RWPE2 (cell line): ENCODE measurements around the gene RHBDF2.
"Not testable (repeated sequence)": the region's sequence is repeated elsewhere in the genome, so short reads cannot be mapped to it uniquely, and the experiment has no call there.

Experiments used
- ATAC-seq: fragments of 200-7000 bp; cut with Tn5 transposase; 3 replicates; pipeline ENCODE4 v1.9.1; 2021; ENCODE audit warnings: low read depth
- DNase-seq: peaks from one replicate; pipeline ENCODE4 v3.0.0-alpha.2; 2020; ENCODE audit warnings: low spot score
- H3K27ac ChIP-seq: fragments of 450-650 bp; 2 replicates; pipeline ENCODE4 v1.5.1; 2017; ENCODE audit warnings: mild to moderate bottlenecking; ENCODE audit not compliant: poor library complexity, severe bottlenecking
- H3K27me3 ChIP-seq: fragments of 250-450 bp; sonication (Bioruptor Pico); 2 replicates; pipeline ENCODE4 v1.5.1; 2021; ENCODE audit warnings: mild to moderate bottlenecking, moderate library complexity; ENCODE audit not compliant: insufficient read depth, poor library complexity, severe bottlenecking
- H3K36me3 ChIP-seq: fragments of 250-450 bp; sonication (Bioruptor Pico); 2 replicates; pipeline ENCODE4 v1.5.1; 2020; ENCODE audit warnings: low read depth, mild to moderate bottlenecking, moderate library complexity
- H3K4me1 ChIP-seq: fragments of 250-450 bp; sonication (Bioruptor Pico); 2 replicates; pipeline ENCODE4 v1.5.1; 2021; ENCODE audit warnings: mild to moderate bottlenecking, moderate library complexity; ENCODE audit not compliant: insufficient read depth, poor library complexity, severe bottlenecking
- H3K4me3 ChIP-seq: fragments of 250-450 bp; sonication (Bioruptor Pico); 2 replicates; pipeline ENCODE4 v1.5.1; 2021; ENCODE audit warnings: mild to moderate bottlenecking, moderate library complexity; ENCODE audit not compliant: severe bottlenecking
- H3K9me3 ChIP-seq: fragments of 250-450 bp; sonication (Bioruptor Pico); 2 replicates; pipeline ENCODE4 v1.5.1; 2021; ENCODE audit warnings: mild to moderate bottlenecking, moderate library complexity; ENCODE audit not compliant: severe bottlenecking
- CTCF ChIP-seq: fragments of 450-650 bp; IDR thresholded peaks from one replicate; pipeline ENCODE4 v1.5.1; 2017; ENCODE audit warnings: mild to moderate bottlenecking, moderate library complexity; ENCODE audit not compliant: poor library complexity, severe bottlenecking

The RHBDF2 gene

DNA sequence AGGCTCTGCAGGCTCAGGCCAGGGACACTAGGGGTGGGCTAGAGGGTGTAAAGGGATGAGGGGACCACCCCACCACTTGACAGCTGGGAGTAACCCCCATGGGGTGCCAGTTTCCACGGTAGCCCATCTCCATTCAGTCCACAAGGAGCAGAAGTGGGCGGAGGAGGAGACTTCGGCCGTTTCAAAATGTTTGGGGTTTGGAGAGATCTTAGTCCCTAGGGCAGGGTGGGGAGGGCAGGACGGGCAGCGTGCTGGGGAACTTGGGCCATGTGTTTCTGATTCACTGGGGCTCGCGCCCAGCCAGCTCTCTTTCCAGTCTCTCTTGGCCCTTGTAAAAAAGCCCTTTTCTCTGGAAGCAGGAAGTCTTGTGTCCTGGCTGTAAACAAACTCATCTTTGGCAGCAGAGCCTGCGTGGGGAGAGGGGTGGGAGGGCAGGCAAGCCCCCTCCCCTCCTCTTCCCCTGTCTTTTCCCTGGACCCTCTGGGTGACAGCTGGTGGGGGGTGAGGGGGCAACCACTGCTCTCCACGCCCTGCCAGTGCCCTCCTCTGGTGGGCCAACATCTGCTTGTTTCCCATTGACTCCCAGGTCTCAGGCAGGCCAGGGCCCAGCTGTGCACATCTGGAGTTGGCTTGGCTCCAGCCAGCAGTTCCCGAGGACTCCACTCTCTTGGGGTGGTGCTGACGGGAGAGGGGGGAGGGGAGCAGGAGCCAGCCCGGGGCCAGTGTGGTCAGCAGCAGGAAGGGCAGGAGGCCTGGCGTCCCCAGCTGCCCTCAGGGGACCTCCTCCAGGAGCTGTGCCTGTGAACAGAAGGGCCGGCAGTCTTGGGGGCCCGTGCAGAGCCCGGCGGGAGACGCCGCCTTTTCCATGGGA, 28.2 kb upstream of the RHBDF2 start:
- Histone ChIP-seq H3K9me3 (no peaks in the 10 kb centered on the region), H3K4me1 (peaks cover 65% of the 10 kb centered on the region), H3K36me3 (peaks cover 12% of the 10 kb centered on the region; the same call in 1 of the 2 replicates), H3K27ac (peak overlapping the region; percentile 89), H3K27me3 (no peaks in the 10 kb centered on the region), H3K4me3 (no peak overlapping the region)
- no peak for TF ChIP-seq CTCF
- ATAC-seq = peak; percentile 35
- no peak for DNase-seq

- ATAC-seq = no peak
- peak overlapping the region; percentile 89 for H3K27ac ChIP-seq
- H3K9me3 ChIP-seq = no peaks in the 10 kb centered on the region
- no peak overlapping the region for H3K4me3 ChIP-seq
- no peak for TF ChIP-seq CTCF
- peaks cover 66% of the 10 kb centered on the region for H3K4me1 ChIP-seq
- H3K36me3 ChIP-seq = peaks cover 12% of the 10 kb centered on the region; the same call in 1 of the 2 replicates
- no peaks in the 10 kb centered on the region for H3K27me3 ChIP-seq
- no peak for DNase-seq
These were observed 27.5 kb upstream of the RHBDF2 start for GRCh38 chr17:76528528-76529223.

DNA sequence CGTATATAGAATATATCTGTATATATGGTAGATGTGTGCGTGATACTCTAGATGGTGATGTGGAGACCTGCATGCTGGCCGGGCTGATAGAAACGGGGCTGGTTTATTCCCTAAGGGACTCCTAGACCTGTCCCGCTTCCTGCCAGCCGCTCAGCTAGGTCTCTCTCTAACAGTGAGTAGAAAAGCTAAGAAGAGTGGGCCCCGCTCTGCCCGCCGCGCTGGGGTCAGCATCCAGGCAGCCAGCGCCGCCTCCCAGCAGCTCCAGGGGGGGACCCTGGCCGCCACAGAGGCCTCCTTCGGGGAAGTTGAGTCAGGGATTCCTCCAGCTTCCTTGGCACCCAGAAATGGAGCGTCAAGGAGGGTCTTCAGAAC, 26.9 kb upstream of the RHBDF2 start:
- H3K36me3 ChIP-seq = peaks cover 11% of the 10 kb centered on the region; the same call in 1 of the 2 replicates
- TF ChIP-seq CTCF = no peak
- H3K27ac ChIP-seq = peak overlapping the region; percentile 89
- no peaks in the 10 kb centered on the region for H3K27me3 ChIP-seq
- no peaks in the 10 kb centered on the region for H3K9me3 ChIP-seq
- H3K4me3 ChIP-seq = peak overlapping the region; percentile 2
- peaks cover 66% of the 10 kb centered on the region for H3K4me1 ChIP-seq
- DNase-seq (no peak), ATAC-seq (no peak)

GRCh38 chr17:76527430-76528111, 26.3 kb upstream of the RHBDF2 start:
- H3K9me3 ChIP-seq = no peaks in the 10 kb centered on the region
- peaks cover 61% of the 10 kb centered on the region for H3K4me1 ChIP-seq
- no peak for TF ChIP-seq CTCF
- H3K27ac ChIP-seq = peak overlapping the region; percentile 89
- H3K36me3 ChIP-seq = peaks cover 5% of the 10 kb centered on the region; the same call in 1 of the 2 replicates
- DNase-seq (peak; percentile 92), ATAC-seq (peak; percentile 60)
- H3K27me3 ChIP-seq = no peaks in the 10 kb centered on the region
- H3K4me3 ChIP-seq = peak overlapping the region; percentile 2

- H3K9me3 ChIP-seq, ATAC-seq, H3K4me3 ChIP-seq, H3K36me3 ChIP-seq, H3K27me3 ChIP-seq, DNase-seq: not testable (repeated sequence)
- Histone ChIP-seq H3K27ac (peak overlapping the region; percentile 89), H3K4me1 (peaks cover 57% of the 10 kb centered on the region)
These were observed 25.8 kb upstream of the RHBDF2 start for GRCh38 chr17:76527016-76527415.

GRCh38 chr17:76525513-76525833, 24.2 kb upstream of the RHBDF2 start:
- peaks cover 42% of the 10 kb centered on the region for H3K4me1 ChIP-seq
- not testable (repeated sequence) for H3K27me3 ChIP-seq, H3K4me3 ChIP-seq, DNase-seq, H3K36me3 ChIP-seq, ATAC-seq, H3K9me3 ChIP-seq
- H3K27ac ChIP-seq = peak overlapping the region; percentile 47
